Bone marrow (tissue), 2 donors: ENCODE data around the gene CEP20.

Experiments
- DNase-seq, 2 donors: peaks; one replicate each; lab custom pipeline; 2025; lab: John Stamatoyannopoulos, UW

Gene CEP20

GRCh38 chr16:15830832-15831451 is 57.5 kb downstream of the CEP20 start:
- peak in 1 of 2 donors; percentile 4 for DNase-seq

GRCh38 chr16:15829460-15829859 is 58.9 kb downstream of the CEP20 start:
- DNase-seq, result no peak

GRCh38 chr16:15827709-15828343 is 60.6 kb downstream of the CEP20 start:
- no peak for DNase-seq

- DNase-seq, result no peak
These were observed 61.1 kb downstream of the CEP20 start for GRCh38 chr16:15827299-15827698.

- no peak for DNase-seq
These were observed 62.6 kb downstream of the CEP20 start for GRCh38 chr16:15825750-15826305.

GRCh38 chr16:15822957-15823356 is 65.4 kb downstream of the CEP20 start:
- DNase-seq, result no peak

GRCh38 chr16:15820837-15821236 is 67.6 kb downstream of the CEP20 start:
- DNase-seq, result no peak

GRCh38 chr16:15819046-15819445 is 69.4 kb downstream of the CEP20 start:
- DNase-seq, result no peak

GRCh38 chr16:15817446-15817845 is 71.0 kb downstream of the CEP20 start:
- no peak for DNase-seq

- DNase-seq, result no peak
These were observed 72.2 kb downstream of the CEP20 start for GRCh38 chr16:15816228-15816627.
